GM18511 (cell line): Measurements from ENCODE around the gene APP.

Experiments
- ATAC-seq: cut with Tn5 transposase; IDR thresholded peaks from one replicate; pipeline ENCODE4 v1.9.1; 2021; ENCODE audit warnings: mild to moderate bottlenecking, moderate library complexity; ENCODE audit not compliant: unreplicated experiment

Gene APP

GRCh38 chr21:26170471-26171257, at the start of gene APP:
APP (minus strand) TSS chr21:26170770; CDS start chr21:26170620, 150 bp downstream.
- peak; percentile 80 for ATAC-seq

GRCh38 chr21:26212220-26212619, 41.6 kb upstream of the APP start:
- no peak for ATAC-seq

GRCh38 chr21:26210614-26211013, 40.0 kb upstream of the APP start:
- ATAC-seq, result no peak

- ATAC-seq, result no peak
Measured at GRCh38 chr21:26207021-26207420, 36.5 kb upstream of the APP start.

- no peak for ATAC-seq
Measured at GRCh38 chr21:26199456-26199855, 28.9 kb upstream of the APP start.

GRCh38 chr21:26195708-26196107, 25.1 kb upstream of the APP start:
- no peak for ATAC-seq

GRCh38 chr21:26194811-26195251, 24.3 kb upstream of the APP start:
- no peak for ATAC-seq

- ATAC-seq, result no peak
Measured at GRCh38 chr21:26194326-26194725, 23.8 kb upstream of the APP start.

GRCh38 chr21:26191609-26192008, 21.0 kb upstream of the APP start:
- ATAC-seq, result no peak

- no peak for ATAC-seq
Measured at GRCh38 chr21:26188422-26188821, 17.9 kb upstream of the APP start.

- ATAC-seq, result no peak
Measured at GRCh38 chr21:26185446-26185845, 14.9 kb upstream of the APP start.

- ATAC-seq, result no peak
Measured at GRCh38 chr21:26185021-26185420, 14.5 kb upstream of the APP start.

GRCh38 chr21:26179501-26179900, 8.9 kb upstream of the APP start:
- ATAC-seq, result no peak

GRCh38 chr21:26177746-26178426, 7.3 kb upstream of the APP start:
- ATAC-seq, result peak; percentile 70

- no peak for ATAC-seq
Measured at GRCh38 chr21:26177187-26177586, 6.6 kb upstream of the APP start.

- no peak for ATAC-seq
Measured at GRCh38 chr21:26171258-26172100, 909 bp upstream of the APP start.

GRCh38 chr21:26169611-26170470, 729 bp downstream of the APP start:
- ATAC-seq, result peak; percentile 49

GRCh38 chr21:26169061-26169610, 1.4 kb downstream of the APP start:
- ATAC-seq, result peak; percentile 66

- ATAC-seq, result no peak
Measured at GRCh38 chr21:26168371-26168770, 2.2 kb downstream of the APP start.

- no peak for ATAC-seq
Measured at GRCh38 chr21:26167593-26167992, 3.0 kb downstream of the APP start.
